ENCODE results near the gene TOM1.
"Not testable (repeated sequence)": the region's sequence is repeated elsewhere in the genome, so short reads cannot be mapped to it uniquely, and the experiment has no call there.

TOM1 gene

DNA sequence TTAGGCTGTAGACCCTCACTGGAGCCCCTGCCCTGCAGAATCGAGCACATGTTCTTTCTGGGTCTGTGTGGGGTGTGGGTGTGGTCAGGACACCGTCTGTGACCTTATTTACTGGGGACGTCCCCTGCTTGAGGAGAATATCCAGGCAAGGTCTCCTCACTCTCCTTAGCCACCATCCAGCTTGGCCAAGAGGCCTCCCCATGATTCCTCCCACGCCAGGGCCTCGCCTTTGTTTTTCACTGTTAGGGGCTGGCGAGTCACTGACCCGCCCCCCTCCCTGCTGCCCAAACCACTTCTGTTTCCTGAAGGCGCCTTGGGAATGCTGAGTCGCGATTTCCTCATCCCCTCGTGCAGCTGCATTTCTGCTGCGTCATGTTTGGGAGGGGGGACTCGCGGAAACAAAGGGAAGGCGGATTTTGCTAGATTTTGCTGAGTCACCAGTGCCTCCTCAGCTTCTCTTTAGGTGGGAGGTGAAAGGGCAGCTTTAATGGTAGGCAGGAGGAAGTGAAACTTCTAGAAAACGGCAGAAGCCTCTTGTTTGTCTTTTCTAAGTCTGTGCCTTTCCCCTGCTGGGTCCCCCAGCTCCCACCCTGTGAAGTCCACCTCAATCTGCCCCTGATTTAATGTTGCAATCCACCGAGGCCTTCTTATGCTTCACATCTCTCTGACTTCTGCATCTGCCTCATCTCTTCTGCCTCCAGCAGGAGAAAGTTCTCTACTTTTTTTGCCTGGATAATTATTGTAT is 77.2 kb downstream of the TOM1 start:
- peak; percentile 93 for DNase-seq

DNA sequence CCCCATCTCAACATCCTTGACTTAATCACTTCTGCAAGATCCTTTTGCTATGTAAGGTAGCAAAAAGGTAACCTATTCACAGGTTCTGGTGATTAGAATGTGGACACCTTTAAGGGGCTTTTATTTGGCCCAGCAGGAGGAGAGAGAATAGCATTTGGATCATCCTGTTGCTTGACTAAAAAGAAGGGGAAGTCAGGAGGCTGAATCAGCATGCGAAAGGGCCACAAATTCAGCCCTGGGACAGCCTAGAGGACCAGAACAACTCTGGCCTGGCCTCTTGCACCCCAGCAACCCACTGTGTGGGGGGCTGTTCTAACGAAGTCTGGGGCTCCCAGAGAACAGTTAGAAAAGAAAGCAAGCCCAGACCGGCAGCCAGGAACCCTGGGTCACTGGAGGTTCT is 78.0 kb downstream of the TOM1 start:
- DNase-seq = no peak

DNA sequence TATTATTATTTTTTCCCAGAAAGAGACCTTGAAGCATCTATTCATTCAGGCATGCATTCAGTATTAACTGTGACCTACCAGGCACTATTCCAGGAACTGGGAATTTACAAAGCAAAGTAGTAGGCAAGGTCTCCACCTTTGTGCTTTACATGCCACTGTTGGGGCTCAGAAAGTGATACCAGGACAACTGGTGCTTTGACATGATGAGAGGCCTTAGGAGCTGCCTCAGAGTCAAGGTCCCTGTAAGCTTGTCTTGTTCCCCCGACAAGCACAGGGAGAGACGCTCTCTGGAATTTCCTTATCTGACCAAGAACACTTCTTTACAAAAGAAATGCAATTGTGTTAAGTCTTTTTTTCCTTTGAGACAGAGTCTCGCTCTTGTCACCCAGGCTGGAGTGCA is 78.9 kb downstream of the TOM1 start:
- DNase-seq = no peak

DNA sequence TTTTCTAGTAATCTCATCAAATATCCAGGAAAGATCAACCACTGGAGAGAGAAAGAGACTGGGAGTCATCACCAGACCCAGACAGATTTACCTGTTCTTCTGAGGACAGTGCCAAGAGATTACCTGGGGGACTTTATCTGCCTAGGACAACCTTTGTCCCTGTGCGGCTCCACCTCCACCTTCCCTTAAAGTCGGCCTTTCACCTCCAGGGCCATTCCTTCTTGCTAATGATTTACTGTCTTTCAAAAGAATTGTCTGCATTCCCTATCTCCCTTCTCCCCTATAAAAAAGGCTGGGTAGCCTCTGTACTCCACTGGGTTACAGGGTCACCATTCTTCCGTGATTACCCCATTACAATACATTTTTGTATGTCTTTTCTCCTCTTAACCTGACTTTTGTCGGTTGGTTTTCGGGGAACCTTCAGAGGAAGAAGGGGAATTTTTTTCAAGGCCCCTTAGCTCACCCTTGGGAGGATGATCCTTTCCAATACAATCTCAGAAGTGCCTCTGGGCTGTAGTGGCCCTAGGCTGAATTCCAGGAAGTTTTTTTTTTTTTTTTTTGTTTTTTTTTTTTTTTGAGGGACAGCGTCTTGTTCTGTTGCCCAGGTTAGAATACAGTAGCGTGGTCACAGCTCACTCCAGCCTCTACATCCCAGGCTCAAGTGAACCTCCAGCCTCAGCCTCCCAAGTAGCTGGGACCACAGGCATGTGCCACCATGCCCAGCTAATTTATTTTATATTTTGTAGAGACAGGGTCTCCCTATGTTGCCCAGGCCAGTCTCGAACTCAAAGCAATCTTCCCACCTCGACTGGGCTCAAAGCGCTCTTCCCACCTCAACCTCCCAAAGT is 79.7 kb downstream of the TOM1 start:
- DNase-seq = no peak

DNA sequence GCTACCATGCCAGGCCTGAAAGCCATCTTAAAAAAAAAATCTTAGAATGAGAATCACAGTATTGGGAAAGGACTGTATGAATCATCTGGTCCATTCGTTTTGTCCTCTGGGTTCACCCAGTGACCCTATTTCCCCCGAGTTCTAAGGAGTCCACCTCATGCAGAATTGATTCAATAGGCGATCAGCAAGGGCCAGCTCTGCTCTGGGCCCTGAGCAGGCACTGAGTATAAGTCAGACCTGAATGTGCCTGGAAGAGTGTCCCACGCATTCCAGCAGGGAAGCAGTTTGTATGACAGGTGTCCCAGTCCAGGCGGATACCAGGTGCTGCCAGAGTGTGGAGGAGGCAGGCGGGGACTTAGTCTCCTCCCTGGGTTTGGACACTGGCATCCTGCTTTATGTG is 80.3 kb downstream of the TOM1 start:
- no peak for DNase-seq

DNA sequence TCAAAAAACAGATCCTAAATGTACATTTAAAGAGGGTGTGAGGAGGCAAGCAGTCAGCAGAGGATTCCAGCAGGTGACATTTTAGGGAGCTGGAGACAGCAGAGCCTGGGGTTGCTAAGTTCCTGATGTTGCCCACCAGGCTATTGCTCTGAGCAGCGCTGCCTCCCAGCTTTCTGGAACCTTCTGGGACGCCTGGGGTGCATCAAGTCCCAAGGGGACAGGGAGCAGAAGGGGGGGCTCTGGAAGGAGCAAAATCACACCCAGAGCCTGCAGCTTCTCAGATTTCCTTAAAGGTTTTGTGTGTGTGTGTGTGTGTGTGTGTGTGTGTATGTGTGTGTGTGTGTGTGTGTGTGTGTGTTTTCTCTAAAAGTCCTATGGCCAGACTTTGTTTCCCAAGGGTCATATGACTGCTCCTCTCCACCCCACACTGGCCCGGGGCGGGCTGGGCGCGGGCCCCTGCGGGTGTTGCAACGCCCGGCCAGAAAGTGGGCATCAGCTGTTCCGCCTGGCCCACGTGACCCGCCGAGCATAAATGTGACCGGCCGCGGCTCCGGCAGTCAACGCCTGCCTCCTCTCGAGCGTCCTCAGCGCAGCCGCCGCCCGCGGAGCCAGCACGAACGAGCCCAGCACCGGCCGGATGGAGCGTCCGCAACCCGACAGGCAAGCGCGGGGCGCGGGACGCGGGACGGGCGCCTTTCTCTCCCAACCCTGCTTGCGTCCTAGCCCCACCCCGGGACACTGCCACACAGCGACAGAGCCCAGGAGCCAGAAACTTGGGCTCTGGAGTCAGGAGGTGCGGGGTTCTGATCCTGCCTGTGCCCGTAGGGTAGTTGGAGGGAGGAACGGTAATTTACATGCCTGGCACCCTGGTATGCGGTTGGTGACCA is 81.1 kb downstream of the TOM1 start, which contains the start of gene HMOX1:
Gene HMOX1 (plus strand): TSS at position 560 of the 887 bp plus-strand sequence. CDS start 78 bp downstream, at position 638.
- peak; percentile 84 for DNase-seq

DNA sequence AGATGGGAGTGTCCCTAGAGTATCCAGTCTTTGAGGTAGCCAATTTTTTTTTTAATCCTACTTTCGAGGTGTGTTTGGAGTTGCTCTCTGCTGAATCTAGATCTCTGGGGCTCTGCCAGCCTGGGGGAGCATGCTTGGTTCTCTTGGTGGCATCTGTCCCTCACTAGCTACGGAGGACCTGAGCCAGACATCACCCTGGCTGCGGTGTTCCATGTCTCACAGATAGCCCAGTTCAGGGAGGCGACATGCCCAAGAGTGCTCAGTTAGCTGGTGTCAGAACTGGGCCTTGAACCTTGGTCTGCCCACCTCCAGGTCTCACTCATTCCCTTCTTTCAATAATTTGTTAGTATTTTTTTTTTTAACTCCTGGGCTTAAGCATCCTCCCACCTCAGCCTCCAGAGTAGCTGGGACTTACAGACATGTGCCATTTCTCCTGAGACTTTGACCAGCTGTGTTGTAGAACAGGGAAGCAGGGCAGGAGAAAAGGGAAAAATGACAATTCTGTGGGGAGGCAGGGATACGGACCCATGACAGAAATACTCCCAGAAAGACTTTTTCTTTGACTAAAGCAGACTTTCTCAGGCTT is 81.8 kb downstream of the TOM1 start:
- DNase-seq = no peak

DNA sequence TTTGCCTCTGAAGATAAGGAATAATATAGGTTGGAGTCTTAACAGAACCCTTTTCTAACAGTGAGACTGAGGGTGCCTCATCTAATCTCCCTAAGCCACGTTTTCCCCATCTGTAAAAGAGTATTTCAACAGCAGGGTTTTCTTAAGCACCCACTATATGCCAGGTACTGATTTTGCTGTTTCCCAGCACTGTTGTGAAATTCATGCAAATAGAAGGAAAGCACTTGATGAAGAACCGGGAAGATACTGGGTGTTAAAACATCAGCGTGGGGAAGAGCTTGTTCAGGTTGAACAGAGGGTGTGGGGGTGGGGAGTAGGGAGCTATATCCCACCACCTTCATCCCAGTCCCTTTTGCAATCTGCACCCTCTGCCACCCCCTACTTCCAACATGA is 84.0 kb downstream of the TOM1 start:
- DNase-seq = no peak

DNA sequence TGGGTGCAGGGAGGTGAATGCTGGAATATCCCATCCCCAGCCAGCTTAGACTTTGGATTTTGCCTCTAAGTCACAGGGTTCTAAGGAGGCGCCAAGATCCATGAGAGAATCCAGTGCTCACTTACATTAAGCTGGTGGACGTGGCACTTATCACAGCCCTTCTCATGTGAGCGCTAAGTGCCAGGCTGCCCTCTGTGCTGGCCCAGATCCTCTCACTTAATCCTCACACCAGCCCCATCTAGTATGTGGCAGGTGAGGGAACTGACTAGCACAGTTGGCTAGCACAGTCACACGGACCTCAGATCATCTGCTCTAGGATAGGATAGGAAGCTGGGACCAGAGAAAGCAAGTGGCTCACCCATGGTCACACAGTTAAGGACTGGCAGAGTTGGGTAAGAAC is 84.8 kb downstream of the TOM1 start:
- no peak for DNase-seq

DNA sequence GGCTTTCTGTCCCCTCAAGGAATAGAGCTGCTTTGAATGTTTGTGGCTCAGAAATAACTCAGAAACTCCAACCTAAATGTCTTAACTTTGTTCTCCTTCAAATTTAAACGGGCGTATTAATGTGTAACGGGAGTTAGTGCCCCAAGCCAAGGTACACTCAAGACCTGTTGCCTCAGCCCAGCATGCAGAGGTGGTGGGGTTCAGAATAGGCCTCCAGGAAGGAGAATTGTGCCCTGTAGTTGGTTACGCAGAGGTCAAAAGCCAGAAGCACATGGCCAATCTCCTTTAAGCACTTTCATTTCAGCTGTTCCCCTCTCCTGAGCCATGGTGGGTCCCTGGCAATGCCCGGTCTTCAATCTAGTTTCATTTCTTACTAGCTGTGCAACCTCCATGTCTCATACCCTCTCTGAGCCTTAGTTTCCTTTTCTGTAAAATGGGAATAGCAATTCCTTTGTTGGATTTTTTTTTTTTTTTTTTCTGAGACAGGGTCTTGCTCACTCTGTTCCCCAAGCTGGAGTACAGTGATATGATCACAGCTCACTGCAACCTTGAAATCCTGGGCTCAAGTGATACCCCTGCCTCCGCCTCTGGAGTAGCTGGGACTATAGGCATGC is 85.4 kb downstream of the TOM1 start:
- DNase-seq = no peak

DNA sequence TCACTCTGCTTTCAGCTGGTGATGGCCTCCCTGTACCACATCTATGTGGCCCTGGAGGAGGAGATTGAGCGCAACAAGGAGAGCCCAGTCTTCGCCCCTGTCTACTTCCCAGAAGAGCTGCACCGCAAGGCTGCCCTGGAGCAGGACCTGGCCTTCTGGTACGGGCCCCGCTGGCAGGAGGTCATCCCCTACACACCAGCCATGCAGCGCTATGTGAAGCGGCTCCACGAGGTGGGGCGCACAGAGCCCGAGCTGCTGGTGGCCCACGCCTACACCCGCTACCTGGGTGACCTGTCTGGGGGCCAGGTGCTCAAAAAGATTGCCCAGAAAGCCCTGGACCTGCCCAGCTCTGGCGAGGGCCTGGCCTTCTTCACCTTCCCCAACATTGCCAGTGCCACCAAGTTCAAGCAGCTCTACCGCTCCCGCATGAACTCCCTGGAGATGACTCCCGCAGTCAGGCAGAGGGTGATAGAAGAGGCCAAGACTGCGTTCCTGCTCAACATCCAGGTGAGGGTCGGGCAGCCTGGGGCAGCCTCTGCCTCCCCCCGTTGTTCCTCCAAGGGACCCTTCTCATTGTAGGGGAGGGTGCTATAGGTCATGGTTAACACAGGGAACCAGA is 87.1 kb downstream of the TOM1 start:
- peak; percentile 0 for DNase-seq

DNA sequence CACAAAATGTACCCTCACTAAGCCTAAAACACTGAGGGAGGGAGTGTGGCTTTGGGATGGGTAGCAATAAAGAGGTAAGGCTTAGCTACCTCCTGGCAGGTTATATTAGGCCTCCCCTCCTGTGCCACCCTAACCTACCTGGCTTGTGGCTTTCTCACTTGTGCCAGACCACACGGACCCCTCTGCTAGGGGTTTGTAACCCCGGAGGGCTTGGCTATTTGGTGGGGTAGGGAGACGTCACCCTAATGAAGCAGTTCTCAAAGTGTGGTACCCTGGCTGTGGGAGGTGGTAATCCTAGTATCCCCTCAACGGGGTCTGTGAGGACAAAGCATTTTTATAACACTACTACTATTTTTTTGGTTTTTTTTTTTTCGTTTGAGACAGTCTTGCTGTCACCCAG is 91.2 kb downstream of the TOM1 start:
- no peak for DNase-seq

DNA sequence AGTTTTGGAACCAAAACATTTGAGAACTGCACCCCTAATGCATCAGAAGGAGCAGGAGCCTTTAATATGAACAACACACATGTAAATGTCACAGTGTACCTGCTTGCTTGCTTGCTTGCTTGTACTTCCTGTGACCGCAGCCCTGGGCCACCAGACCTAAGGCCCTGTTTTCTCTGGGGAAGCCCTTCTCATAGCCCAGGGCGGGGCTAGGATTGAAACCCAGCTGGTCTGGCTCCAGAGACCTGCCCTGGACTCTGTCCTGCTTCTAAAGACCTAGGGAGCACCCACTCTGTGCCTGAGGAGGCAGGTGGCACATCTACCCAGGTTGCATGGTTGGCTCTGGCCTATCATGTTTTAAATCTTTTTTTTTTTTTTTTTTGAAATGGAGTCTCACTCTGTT is 92.7 kb downstream of the TOM1 start:
- no peak for DNase-seq

DNA sequence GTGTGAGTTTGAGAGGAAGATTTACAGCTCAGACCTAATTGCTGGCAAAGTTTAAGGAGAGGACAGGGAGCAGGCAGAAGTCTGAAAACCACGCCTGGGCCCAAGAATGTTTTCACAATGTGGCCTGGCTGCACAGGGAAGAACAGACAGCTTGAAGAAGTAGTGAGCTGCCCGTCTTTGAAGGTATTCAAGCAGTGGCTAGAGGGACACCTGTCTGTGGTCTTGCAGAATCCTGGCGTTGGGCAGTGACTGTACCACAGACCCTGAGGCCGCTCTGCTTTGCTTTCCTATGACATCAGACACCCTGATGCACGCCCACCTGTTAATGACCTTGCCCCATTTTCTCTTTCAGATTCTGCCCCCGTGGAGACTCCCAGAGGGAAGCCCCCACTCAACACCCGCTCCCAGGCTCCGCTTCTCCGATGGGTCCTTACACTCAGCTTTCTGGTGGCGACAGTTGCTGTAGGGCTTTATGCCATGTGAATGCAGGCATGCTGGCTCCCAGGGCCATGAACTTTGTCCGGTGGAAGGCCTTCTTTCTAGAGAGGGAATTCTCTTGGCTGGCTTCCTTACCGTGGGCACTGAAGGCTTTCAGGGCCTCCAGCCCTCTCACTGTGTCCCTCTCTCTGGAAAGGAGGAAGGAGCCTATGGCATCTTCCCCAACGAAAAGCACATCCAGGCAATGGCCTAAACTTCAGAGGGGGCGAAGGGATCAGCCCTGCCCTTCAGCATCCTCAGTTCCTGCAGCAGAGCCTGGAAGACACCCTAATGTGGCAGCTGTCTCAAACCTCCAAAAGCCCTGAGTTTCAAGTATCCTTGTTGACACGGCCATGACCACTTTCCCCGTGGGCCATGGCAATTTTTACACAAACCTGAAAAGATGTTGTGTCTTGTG is 93.7 kb downstream of the TOM1 start:
- DNase-seq = no peak

DNA sequence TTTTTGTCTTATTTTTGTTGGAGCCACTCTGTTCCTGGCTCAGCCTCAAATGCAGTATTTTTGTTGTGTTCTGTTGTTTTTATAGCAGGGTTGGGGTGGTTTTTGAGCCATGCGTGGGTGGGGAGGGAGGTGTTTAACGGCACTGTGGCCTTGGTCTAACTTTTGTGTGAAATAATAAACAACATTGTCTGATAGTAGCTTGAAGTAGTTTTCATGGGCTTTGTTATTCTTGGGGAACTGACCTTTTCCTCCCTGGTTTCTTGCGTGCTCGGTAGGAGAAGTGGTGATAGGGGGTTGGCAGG is 94.3 kb downstream of the TOM1 start:
- DNase-seq = no peak

DNA sequence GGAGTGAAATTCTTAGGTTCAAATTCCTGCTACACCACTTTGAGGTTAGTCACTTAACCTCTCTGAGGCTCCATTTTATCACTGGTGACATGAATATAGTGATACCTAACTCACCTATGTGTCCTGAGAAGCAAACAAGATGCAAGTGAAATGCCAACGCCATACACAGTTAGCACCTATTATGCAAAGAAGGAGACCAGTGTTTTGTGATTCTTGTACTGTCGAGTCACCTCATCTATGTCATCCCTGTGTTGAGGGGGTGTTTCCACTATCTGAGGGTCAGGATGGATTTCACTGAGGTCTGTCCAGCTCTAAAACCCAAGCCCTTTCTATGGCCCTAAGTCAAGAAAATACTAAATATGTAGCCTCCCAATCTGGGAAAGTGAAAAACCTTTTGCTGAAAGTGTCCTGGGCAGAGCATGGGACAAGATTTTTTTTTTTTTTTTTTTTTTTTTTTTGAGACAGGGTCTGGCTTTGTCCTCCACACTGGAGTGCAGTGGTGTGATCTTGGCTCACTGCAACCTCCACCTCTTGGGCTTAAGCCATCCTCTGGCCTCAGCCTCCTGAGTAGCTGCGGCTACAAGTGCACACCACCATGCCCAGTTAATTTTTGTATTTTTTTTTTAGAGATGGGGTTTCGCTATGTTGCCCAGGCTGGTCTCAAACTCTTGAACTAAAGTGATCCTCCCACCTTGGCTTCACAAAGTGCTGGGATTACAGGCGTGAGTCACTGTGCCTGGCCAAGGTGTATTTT is 95.3 kb downstream of the TOM1 start:
- no peak for DNase-seq

DNA sequence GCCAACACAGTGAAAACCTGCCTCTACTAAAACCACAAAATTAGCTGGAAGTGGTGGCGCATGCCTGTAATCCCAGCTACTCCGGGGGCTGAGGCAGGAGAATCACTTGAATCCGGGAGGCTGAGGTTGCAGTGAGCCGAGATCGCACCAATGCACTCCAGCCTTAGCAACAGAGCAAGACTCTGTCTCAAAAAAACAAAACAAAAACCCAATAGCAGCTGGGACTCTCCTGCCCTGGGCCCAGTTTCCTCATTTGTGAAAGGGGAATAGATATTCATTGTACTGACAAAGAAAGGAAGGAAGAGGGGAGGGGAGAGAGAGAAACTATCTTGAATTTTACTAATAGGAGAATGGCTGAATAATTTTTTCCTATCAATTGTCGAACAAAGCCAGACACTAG is 96.9 kb downstream of the TOM1 start:
- not testable (repeated sequence) for DNase-seq

DNA sequence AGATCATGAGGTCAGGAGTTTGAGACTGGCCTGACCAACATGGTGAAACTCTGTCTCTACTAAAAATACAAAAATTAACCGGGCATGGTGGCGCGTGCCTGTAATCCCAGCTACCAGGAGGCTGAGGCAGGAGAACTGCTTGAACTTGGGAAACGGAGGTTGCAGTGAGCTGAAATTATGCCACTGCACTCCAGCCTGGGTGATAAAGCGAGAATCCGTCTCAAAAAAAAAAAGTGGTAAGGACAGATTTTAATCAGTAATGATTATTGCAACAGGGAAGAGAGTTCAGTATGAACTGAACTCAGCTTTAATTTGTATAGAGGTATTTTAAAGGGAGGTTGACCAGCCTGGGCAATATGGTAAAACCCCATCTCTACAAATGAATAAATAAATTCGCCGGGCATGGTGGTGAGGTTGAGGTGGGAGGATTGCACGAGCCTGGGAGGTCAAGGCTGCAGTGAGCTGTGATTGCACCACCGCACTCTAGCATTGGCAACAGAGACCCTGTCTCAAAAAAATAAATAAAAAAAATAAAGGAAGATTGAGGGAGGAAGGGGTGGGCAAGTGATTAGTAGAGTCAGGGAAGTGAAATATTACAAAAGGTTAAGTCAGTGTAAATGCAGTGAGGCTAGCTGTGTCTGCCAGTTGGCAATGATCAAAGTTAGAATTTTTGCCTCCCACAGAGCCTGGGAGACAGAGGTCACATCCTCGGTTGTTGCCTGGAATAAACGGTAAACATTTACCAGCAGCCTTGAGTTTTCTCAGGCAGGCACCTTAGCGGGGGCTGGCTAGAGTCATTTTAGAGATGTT is 97.6 kb downstream of the TOM1 start:
- no peak for DNase-seq
